ENCODE results near the gene TNNT2.

GRCh38 chr1:201334325-201335173, 42.9 kb downstream of the TNNT2 start:
- TF ChIP-seq CTCF (IDR thresholded peaks at IDR 0.05), result no peak
- no peak for TF ChIP-seq EZH2 (IDR thresholded peaks at IDR 0.05; ENCODE audit: borderline replicate concordance, insufficient read depth, low read depth, low read length, poor library complexity, severe bottlenecking)

All from B cell (primary cell).